Neutrophil (primary cell): ENCODE results near the gene ADGRV1.
"Not testable (repeated sequence)": the region's sequence is repeated elsewhere in the genome, so short reads cannot be mapped to it uniquely, and the experiment has no call there.

ENCODE experiments used
- H3K27ac ChIP-seq: fragments of 200-600 bp; sonication (generic); 2 replicates; pipeline ENCODE4 v1.5.1; 2016; ENCODE audit warnings: mild to moderate bottlenecking, moderate library complexity
- H3K27me3 ChIP-seq: fragments of 200-600 bp; sonication (generic); 2 replicates; pipeline ENCODE4 v1.6.0; 2016; ENCODE audit warnings: mild to moderate bottlenecking
- H3K36me3 ChIP-seq: fragments of 200-600 bp; sonication (generic); 2 replicates; pipeline ENCODE4 v1.5.1; 2017
- H3K4me1 ChIP-seq, 2 experiments: fragments of 200-600 bp in 1 of 2; sonication (generic) in 1 of 2; 1 replicate in 1 of 2; 2 replicates in 1 of 2; pipeline versions ENCODE4 v1.5.1 to v1.6.1; 2013 to 2016; ENCODE audit warnings: low read depth in 1 of 2, low read length in 1 of 2, mild to moderate bottlenecking in 1 of 2, moderate library complexity in 1 of 2; ENCODE audit not compliant: control insufficient read depth in 1 of 2, insufficient read depth in 1 of 2
- H3K4me3 ChIP-seq, 2 experiments: fragments of 200-600 bp in 1 of 2; sonication (generic) in 1 of 2; 1 replicate in 1 of 2; 2 replicates in 1 of 2; pipeline ENCODE4 v1.5.1; 2013 to 2016; ENCODE audit warnings: low read depth in 1 of 2, low read length in 1 of 2, mild to moderate bottlenecking in 1 of 2, moderate library complexity in 1 of 2
- H3K9me3 ChIP-seq: fragments of 200-600 bp; sonication (generic); 2 replicates; pipeline ENCODE4 v1.5.1; 2016
- TF ChIP-seq, protein P1 (sequence below): fragments of 200-600 bp; sonication (generic); IDR thresholded peaks from 2 replicates; pipeline ENCODE4 v1.5.1; 2016; ENCODE audit warnings: antibody characterized with exemption

The ADGRV1 gene

DNA sequence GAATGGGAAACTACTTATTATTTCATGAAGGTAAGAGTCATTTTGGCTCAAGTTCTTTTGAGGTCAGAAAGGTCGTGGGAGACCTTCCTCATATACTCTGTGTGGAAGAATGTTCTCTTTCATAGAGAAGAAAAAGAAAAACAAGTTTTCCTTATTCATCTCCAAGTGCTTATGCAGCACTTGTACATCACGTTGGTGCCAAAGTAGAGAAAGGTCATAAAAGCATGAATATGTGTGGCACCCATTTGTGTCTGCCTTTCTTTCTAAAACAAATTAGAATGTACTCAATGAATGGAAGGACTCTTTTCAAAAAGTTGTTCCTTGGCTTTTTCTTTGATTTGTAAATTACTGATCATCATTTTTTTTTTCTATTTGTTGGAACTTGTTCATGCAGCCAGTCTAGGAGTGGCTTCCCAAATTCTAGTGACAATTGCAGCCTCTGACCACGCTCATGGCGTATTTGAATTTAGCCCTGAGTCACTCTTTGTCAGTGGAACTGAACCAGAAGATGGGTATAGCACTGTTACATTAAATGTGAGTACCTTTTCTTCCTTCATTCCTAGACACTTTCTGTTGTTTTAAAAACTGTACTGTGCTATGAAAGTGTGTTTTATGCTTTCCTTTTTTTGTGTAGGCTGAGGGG lies 122.4 kb downstream of the ADGRV1 start:
- no peaks in the 10 kb centered on the region for H3K9me3 ChIP-seq
- no peaks in the 10 kb centered on the region for H3K4me1 ChIP-seq
- H3K4me3 ChIP-seq, result no peak overlapping the region
- no peak overlapping the region for H3K27ac ChIP-seq
- TF ChIP-seq, protein P1, sequence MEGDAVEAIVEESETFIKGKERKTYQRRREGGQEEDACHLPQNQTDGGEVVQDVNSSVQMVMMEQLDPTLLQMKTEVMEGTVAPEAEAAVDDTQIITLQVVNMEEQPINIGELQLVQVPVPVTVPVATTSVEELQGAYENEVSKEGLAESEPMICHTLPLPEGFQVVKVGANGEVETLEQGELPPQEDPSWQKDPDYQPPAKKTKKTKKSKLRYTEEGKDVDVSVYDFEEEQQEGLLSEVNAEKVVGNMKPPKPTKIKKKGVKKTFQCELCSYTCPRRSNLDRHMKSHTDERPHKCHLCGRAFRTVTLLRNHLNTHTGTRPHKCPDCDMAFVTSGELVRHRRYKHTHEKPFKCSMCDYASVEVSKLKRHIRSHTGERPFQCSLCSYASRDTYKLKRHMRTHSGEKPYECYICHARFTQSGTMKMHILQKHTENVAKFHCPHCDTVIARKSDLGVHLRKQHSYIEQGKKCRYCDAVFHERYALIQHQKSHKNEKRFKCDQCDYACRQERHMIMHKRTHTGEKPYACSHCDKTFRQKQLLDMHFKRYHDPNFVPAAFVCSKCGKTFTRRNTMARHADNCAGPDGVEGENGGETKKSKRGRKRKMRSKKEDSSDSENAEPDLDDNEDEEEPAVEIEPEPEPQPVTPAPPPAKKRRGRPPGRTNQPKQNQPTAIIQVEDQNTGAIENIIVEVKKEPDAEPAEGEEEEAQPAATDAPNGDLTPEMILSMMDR, result no peak
- no peaks in the 10 kb centered on the region for H3K36me3 ChIP-seq
- H3K27me3 ChIP-seq, result no peaks in the 10 kb centered on the region

DNA sequence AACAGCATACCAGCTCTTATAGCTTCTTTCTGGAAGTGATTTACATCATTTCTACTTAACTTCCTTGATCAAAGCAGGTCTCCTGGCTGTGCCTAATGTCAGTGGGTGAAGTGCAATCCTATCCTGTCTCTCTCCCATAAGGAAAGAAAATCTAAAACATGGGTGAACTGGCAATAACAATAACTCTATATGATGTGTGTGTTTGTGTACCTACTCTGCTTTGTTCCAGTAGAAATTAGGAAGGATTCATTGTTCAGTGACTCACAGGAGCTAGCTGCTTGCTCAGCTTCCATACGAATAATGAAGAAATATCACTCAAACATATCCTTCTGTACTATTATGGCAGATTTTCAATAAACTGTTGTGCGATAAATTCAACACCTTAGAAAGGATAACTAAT lies 123.7 kb downstream of the ADGRV1 start:
- TF ChIP-seq, protein P1, result no peak
- no peaks in the 10 kb centered on the region for H3K27me3 ChIP-seq
- no peak overlapping the region for H3K27ac ChIP-seq
- H3K4me3 ChIP-seq, result no peak overlapping the region
- H3K36me3 ChIP-seq, result no peaks in the 10 kb centered on the region
- H3K9me3 ChIP-seq, result no peaks in the 10 kb centered on the region
- no peaks in the 10 kb centered on the region for H3K4me1 ChIP-seq

DNA sequence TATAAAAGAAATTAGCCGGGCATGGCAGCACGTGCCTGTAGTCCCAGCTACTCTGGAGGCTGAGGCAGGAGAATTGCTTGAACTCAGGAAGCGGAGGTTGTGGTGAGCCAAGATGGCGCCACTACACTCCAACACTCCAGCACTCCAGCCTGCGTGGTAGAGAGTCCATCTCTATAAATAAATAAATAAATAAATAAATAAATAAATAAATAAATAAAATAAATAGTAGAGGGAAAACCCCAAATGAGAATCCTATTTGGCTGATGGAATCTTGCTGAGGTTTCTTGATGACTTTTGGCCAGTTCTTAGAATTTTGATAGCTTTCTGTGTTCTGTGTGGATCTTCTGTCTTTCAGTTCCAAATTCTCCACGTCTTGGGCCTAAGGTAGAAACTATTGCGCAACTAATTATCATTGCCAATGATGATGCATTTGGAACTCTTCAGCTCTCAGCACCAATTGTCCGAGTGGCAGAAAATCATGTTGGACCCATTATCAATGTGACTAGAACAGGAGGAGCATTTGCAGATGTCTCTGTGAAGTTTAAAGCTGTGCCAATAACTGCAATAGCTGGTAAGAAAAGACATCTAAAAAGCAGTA lies 126.9 kb downstream of the ADGRV1 start:
- TF ChIP-seq, protein P1, result no peak
- no peak overlapping the region for H3K27ac ChIP-seq
- H3K36me3 ChIP-seq, result no peaks in the 10 kb centered on the region
- no peak overlapping the region for H3K4me3 ChIP-seq
- H3K4me1 ChIP-seq, result peaks cover 0 to 3% of the 10 kb centered on the region in 2 experiments
- no peaks in the 10 kb centered on the region for H3K9me3 ChIP-seq
- H3K27me3 ChIP-seq, result no peaks in the 10 kb centered on the region

DNA sequence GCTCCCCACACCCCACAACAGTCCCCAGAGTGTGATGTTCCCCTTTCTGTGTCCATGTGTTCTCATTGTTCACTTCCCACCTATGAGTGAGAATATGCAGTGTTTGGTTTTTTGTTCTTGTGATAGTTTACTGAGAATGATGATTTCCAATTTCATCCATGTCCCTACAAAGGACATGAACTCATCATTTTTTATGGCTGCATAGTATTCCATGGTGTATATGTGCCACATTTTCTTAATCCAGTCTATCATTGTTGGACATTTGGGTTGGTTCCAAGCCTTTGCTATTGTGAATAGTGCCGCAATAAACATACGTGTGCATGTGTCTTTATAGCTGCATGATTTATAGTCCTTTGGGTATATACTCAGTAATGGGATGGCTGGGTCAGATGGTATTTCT lies 127.8 kb downstream of the ADGRV1 start:
- not testable (repeated sequence) for H3K4me3 ChIP-seq, H3K27ac ChIP-seq, H3K36me3 ChIP-seq, H3K4me1 ChIP-seq, H3K27me3 ChIP-seq, H3K9me3 ChIP-seq

DNA sequence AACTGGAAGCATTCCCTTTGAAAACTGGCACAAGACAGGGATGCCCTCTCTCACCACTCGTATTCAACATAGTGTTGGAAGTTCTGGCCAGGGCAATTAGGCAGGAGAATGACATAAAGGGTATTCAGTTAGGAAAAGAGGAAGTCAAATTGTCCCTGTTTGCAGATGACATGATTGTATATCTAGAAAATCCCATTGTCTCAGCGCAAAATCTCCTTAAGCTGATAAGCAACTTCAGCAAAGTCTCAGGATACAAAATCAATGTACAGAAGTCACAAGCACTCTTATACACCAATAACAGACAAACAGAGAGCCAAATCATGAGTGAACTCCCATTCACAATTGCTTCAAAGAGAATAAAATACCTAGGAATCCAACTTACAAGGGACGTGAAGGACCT lies 128.9 kb downstream of the ADGRV1 start:
- not testable (repeated sequence) for H3K27ac ChIP-seq, H3K4me3 ChIP-seq, H3K9me3 ChIP-seq, H3K4me1 ChIP-seq, H3K36me3 ChIP-seq, H3K27me3 ChIP-seq

DNA sequence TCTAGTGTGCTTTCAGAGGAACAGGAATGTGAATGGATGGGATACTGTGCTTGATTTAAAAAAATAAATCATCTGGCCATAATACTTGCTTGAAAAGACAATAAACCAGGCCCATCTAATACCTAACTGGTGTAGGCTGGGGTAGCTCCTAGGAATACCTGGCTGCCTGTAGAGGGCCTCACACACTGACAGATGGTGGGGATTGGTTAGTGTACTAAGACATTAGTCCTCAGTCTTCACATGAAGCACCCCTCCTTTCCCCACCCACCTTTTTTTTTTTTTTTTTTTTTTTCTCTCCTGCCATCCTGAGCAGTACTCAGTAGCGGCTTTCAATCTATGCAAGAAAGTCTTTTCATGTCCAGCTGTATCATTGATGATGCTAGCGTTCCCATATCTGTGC lies 130.5 kb downstream of the ADGRV1 start:
- Histone ChIP-seq H3K4me1 (peaks cover 0 to 3% of the 10 kb centered on the region in 2 experiments), H3K27ac (no peak overlapping the region), H3K9me3 (no peaks in the 10 kb centered on the region), H3K4me3 (no peak overlapping the region), H3K27me3 (no peaks in the 10 kb centered on the region), H3K36me3 (no peaks in the 10 kb centered on the region)
- TF ChIP-seq, protein P1, result no peak
